GM23338 (cell line): ENCODE data around the gene CPNE4. TPM values are rescaled to one million over a fixed set of nuclear protein-coding genes. Genes with fewer than 3 reads are reported as not detected.
"Not testable (repeated sequence)": the region's sequence is repeated elsewhere in the genome, so short reads cannot be mapped to it uniquely, and the experiment has no call there.

Source experiments
- ATAC-seq: fragments of 200-7000 bp; cut with Tn5 transposase; 3 replicates; pipeline ENCODE4 v1.9.1; 2020
- DNase-seq: peaks from one replicate; pipeline ENCODE4 v3.0.0-alpha.2; 2015; ENCODE audit warnings: low spot score
- H2AFZ ChIP-seq: fragments of 200-600 bp; sonication (generic); 2 replicates; pipeline ENCODE4 v1.8.0; 2016; ENCODE audit warnings: antibody characterized with exemption, mild to moderate bottlenecking, moderate library complexity
- H3F3A ChIP-seq: fragments of 200-600 bp; sonication (generic); replicated peaks from 2 replicates; pipeline ENCODE4 v1.8.0; 2017; ENCODE audit warnings: antibody characterized with exemption, mixed run types, low read depth
- H3K27ac ChIP-seq: fragments of 200-600 bp; sonication (generic); 2 replicates; pipeline ENCODE4 v1.6.1; 2016; ENCODE audit warnings: low read depth
- H3K27me3 ChIP-seq: fragments of 200-600 bp; sonication (generic); 2 replicates; pipeline ENCODE4 v1.8.0; 2016; ENCODE audit warnings: mild to moderate bottlenecking, mixed run types, moderate library complexity; ENCODE audit not compliant: insufficient read depth
- H3K36me3 ChIP-seq: fragments of 200-600 bp; sonication (generic); 2 replicates; pipeline ENCODE4 v1.8.0; 2016; ENCODE audit warnings: mild to moderate bottlenecking; ENCODE audit not compliant: insufficient read depth
- H3K4me1 ChIP-seq: fragments of 200-600 bp; sonication (generic); 2 replicates; pipeline ENCODE4 v1.8.0; 2016; ENCODE audit warnings: mild to moderate bottlenecking, moderate library complexity; ENCODE audit not compliant: insufficient read depth
- H3K4me2 ChIP-seq: fragments of 200-600 bp; sonication (generic); 2 replicates; pipeline ENCODE4 v1.7.1; 2017; ENCODE audit warnings: mixed run types
- H3K4me3 ChIP-seq: fragments of 200-600 bp; sonication (generic); 2 replicates; pipeline ENCODE4 v1.6.1; 2016; ENCODE audit warnings: mixed run types
- H3K79me2 ChIP-seq: fragments of 200-600 bp; sonication (generic); replicated peaks from 2 replicates; pipeline ENCODE4 v1.8.0; 2017; ENCODE audit warnings: mild to moderate bottlenecking; ENCODE audit not compliant: insufficient read depth
- H3K9me2 ChIP-seq: fragments of 200-600 bp; sonication (generic); 2 replicates; pipeline ENCODE4 v1.8.0; 2017; ENCODE audit not compliant: insufficient read depth
- H4K20me1 ChIP-seq: fragments of 200-600 bp; sonication (generic); replicated peaks from 2 replicates; pipeline ENCODE4 v1.8.0; 2017; ENCODE audit warnings: mild to moderate bottlenecking; ENCODE audit not compliant: insufficient read depth
- H3K27ac Mint-ChIP-seq: 2 replicates; pipeline ENCODE4 v1.8.0; 2020; ENCODE audit warnings: inconsistent platforms, mild to moderate bottlenecking, moderate library complexity, mixed read lengths
- H3K27me3 Mint-ChIP-seq: 3 replicates; pipeline ENCODE4 v1.8.0; 2022; ENCODE audit warnings: low read depth, mild to moderate bottlenecking, moderate library complexity, mixed read lengths, inconsistent platforms; ENCODE audit not compliant: insufficient read depth, poor library complexity
- H3K36me3 Mint-ChIP-seq: 3 replicates; pipeline ENCODE4 v1.8.0; 2021; ENCODE audit warnings: low read depth, mild to moderate bottlenecking, inconsistent platforms, moderate library complexity, mixed read lengths
- H3K4me1 Mint-ChIP-seq: 3 replicates; pipeline ENCODE4 v1.8.0; 2020; ENCODE audit warnings: mild to moderate bottlenecking, inconsistent platforms, mixed read lengths
- H3K4me3 Mint-ChIP-seq: 3 replicates; pipeline ENCODE4 v1.8.0; 2021; ENCODE audit warnings: moderate library complexity, mild to moderate bottlenecking, inconsistent platforms, mixed read lengths
- H3K9me3 Mint-ChIP-seq: 3 replicates; pipeline ENCODE4 v1.8.0; 2020; ENCODE audit warnings: moderate library complexity, mild to moderate bottlenecking, inconsistent platforms, mixed read lengths
- CREB1 ChIP-seq: fragments of 250-450 bp; sonication (Bioruptor Pico); IDR thresholded peaks from 2 replicates; pipeline ENCODE4 v1.5.0; 2020; ENCODE audit warnings: low read depth, mild to moderate bottlenecking, moderate library complexity
- ETS1 ChIP-seq: IDR thresholded peaks from 2 replicates; pipeline ENCODE4 v1.6.1; 2016; ENCODE audit warnings: antibody characterized with exemption
- JUNB ChIP-seq: IDR thresholded peaks from one replicate; pipeline ENCODE4 v1.6.1; 2016; ENCODE audit warnings: antibody characterized with exemption; ENCODE audit not compliant: unreplicated experiment
- NANOG ChIP-seq: IDR thresholded peaks from 2 replicates; pipeline ENCODE4 v1.6.1; 2016; ENCODE audit warnings: antibody characterized with exemption, borderline replicate concordance
- polyA plus RNA-seq: library from polyadenylated mRNA; unstranded; fragments of >200 nt; fragmentation: Nextera tagmentation; extraction: Ambion mirVana; gene quantifications from 2 replicates; pipeline ENCODE4 v1.2.1, GENCODE V29; 2016
- total RNA-seq: library from RNA; depleted of rRNA; stranded (reverse); fragments of >200 nt; shearing (Covaris generic); gene quantifications from 2 replicates; pipeline ENCODE4 v1.2.3, GENCODE V29; 2014
- TF ChIP-seq, protein P1 (sequence below): fragments of 250-450 bp; sonication (Bioruptor Pico); IDR thresholded peaks from 2 replicates; pipeline ENCODE4 v1.5.0; 2020; ENCODE audit warnings: mild to moderate bottlenecking, moderate library complexity

Gene CPNE4
- total and polyA plus RNA-seq, 2 experiments from 2014 or later = 2.0 to 6.5 TPM

GRCh38 chr3:132047209-132047608, 12.4 kb upstream of the CPNE4 start (continued):
- TF ChIP-seq, protein P1, sequence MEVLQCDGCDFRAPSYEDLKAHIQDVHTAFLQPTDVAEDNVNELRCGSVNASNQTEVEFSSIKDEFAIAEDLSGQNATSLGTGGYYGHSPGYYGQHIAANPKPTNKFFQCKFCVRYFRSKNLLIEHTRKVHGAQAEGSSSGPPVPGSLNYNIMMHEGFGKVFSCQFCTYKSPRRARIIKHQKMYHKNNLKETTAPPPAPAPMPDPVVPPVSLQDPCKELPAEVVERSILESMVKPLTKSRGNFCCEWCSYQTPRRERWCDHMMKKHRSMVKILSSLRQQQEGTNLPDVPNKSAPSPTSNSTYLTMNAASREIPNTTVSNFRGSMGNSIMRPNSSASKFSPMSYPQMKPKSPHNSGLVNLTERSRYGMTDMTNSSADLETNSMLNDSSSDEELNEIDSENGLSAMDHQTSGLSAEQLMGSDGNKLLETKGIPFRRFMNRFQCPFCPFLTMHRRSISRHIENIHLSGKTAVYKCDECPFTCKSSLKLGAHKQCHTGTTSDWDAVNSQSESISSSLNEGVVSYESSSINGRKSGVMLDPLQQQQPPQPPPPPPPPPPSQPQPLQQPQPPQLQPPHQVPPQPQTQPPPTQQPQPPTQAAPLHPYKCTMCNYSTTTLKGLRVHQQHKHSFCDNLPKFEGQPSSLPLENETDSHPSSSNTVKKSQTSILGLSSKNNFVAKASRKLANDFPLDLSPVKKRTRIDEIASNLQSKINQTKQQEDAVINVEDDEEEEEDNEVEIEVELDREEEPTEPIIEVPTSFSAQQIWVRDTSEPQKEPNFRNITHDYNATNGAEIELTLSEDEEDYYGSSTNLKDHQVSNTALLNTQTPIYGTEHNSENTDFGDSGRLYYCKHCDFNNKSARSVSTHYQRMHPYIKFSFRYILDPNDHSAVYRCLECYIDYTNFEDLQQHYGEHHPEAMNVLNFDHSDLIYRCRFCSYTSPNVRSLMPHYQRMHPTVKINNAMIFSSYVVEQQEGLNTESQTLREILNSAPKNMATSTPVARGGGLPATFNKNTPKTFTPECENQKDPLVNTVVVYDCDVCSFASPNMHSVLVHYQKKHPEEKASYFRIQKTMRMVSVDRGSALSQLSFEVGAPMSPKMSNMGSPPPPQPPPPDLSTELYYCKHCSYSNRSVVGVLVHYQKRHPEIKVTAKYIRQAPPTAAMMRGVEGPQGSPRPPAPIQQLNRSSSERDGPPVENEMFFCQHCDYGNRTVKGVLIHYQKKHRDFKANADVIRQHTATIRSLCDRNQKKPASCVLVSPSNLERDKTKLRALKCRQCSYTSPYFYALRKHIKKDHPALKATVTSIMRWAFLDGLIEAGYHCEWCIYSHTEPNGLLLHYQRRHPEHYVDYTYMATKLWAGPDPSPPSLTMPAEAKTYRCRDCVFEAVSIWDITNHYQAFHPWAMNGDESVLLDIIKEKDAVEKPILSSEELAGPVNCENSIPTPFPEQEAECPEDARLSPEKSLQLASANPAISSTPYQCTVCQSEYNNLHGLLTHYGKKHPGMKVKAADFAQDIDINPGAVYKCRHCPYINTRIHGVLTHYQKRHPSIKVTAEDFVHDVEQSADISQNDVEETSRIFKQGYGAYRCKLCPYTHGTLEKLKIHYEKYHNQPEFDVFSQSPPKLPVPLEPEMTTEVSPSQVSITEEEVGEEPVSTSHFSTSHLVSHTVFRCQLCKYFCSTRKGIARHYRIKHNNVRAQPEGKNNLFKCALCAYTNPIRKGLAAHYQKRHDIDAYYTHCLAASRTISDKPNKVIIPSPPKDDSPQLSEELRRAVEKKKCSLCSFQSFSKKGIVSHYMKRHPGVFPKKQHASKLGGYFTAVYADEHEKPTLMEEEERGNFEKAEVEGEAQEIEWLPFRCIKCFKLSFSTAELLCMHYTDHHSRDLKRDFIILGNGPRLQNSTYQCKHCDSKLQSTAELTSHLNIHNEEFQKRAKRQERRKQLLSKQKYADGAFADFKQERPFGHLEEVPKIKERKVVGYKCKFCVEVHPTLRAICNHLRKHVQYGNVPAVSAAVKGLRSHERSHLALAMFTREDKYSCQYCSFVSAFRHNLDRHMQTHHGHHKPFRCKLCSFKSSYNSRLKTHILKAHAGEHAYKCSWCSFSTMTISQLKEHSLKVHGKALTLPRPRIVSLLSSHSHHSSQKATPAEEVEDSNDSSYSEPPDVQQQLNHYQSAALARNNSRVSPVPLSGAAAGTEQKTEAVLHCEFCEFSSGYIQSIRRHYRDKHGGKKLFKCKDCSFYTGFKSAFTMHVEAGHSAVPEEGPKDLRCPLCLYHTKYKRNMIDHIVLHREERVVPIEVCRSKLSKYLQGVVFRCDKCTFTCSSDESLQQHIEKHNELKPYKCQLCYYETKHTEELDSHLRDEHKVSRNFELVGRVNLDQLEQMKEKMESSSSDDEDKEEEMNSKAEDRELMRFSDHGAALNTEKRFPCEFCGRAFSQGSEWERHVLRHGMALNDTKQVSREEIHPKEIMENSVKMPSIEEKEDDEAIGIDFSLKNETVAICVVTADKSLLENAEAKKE (CRISPR knock-in tag) = no peak
- TF ChIP-seq NANOG = no peak
- TF ChIP-seq JUNB = no peak
- TF ChIP-seq ETS1 = no peak
- TF ChIP-seq CREB1 = no peak

DNA sequence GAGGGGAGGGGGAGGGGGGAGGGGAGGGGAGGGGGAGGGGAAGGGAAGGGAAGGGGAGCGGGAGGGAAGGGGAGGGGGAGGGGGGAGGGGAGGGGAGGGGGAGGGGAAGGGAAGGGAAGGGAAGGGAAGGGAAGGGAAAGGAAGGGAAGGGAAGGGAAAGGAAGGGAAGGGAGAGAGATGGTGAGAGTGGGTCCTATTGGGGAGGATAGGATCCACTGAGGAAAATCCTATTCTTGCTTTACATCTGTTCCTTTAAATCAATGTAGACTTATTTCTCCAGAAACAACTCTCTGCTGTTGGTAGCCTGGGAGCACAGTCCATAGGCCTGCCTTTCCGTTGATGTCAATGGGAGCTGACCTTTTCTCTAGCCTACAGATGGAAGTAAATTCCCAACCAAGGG, 10.1 kb upstream of the CPNE4 start:
- not testable (repeated sequence) for H3K36me3 Mint-ChIP-seq

More for the DNA sequence above, 10.1 kb upstream of the CPNE4 start:
- not testable (repeated sequence) for ATAC-seq, H3K27ac Mint-ChIP-seq, H3K79me2 ChIP-seq, H4K20me1 ChIP-seq, H3K4me1 Mint-ChIP-seq, H3K9me2 ChIP-seq, DNase-seq, H3K27ac ChIP-seq, H3K36me3 ChIP-seq, H3K4me2 ChIP-seq, H3K4me3 ChIP-seq, H3K4me1 ChIP-seq, H3K27me3 ChIP-seq, H3K4me3 Mint-ChIP-seq, H3K9me3 Mint-ChIP-seq, H2AFZ ChIP-seq, H3K27me3 Mint-ChIP-seq, H3F3A ChIP-seq
